NT2/D1 (cell line): ENCODE data around the gene SCAMP4.

Experiments used
- YY1 ChIP-seq: IDR thresholded peaks from 2 replicates; pipeline ENCODE4 v1.6.1; 2011; ENCODE audit not compliant: insufficient read length, insufficient read depth
- ZNF274 ChIP-seq: IDR thresholded peaks from 2 replicates; pipeline ENCODE4 v1.6.1; 2011; ENCODE audit warnings: mild to moderate bottlenecking, low read depth, low read length

DNA sequence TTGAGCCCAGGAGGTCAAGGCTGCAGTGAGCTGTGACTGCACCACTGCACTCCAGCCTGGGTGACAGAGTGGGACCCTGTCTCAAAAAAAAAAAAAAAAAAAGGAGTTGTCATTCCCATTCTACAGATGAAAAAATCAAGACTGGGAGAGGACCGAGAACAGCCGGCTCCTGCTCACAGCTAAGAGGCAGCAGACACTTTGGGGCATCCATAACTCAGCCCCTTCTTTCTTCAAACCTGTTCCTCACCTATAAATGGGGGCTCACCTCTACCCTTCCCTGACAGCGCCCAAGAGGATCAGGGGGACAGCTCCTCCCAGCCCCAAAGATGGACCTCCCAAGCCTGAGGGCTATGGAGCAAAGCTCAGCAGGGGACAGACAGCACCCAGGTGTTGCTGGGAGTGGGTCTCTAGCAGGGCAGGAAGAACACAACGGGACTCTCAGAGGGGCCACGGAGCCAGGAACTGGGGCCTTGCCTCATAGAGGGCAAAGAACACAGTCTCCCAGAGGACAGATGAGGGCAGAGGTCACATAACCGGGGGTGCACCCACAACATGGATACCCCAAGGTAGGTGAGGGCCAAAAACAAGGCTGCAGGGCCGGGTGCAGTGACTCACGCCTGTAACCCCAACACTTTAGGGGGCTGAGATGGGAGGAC lies 38.4 kb upstream of the SCAMP4 start:
- TF ChIP-seq YY1, result no peak
- no peak for TF ChIP-seq ZNF274
